ENCODE measurements around the gene RFPL4A. TPM values are rescaled to one million over a fixed set of nuclear protein-coding genes. Genes with fewer than 3 reads are reported as not detected.

RFPL4A gene
- total RNA-seq, 1 donor from 2014 or later = not detected

DNA sequence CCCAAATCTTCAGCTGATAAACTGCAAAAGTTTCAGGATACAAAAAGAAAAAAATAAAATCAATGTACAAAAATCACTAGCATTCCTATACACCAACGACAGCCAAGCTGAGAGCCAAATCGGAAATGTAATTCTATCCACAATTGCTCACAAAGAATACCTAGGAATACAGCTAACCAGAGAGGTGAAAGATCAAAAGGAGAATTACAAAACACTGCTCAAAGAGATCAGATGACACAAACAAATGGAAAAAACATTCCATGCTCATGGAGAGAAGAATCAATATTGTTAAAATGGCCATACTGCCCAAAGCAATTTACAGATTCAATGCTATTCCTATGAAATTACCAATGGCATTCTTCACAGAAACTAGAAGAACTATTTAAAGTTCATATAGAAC, 43.4 kb downstream of the RFPL4A start:
- DNase-seq (ENCODE audit: low spot score) = no peak

GRCh38 chr19:55809381-55810058, 50.6 kb downstream of the RFPL4A start:
- DNase-seq (ENCODE audit: low spot score) = no peak

GRCh38 chr19:55811340-55811739, 52.4 kb downstream of the RFPL4A start:
- DNase-seq (ENCODE audit: low spot score) = no peak

DNA sequence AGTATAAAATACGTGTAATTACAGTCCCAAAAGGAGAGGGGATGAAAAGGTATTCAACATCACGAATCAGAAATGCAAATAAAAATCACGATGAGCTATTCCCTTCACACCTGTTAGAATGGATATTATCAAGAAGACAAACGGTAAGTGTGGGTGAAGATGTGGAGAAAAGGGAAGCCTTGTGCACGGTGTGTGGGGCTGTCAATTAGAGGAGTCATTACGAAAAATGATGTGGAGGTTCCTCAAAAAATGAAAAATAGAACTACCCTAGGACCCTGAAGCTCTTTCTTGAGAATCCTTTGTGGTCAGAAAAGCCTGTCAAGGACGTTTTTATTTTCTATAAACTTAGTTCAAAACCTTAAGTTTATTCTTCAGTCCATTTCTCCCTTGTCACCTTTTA, 53.6 kb downstream of the RFPL4A start:
- no peak for DNase-seq (ENCODE audit: low spot score)

Other genes with a start within 250 kb of the RFPL4A start
- not detected for gene SBK2, start 222.0 kb upstream of the RFPL4A start, total RNA-seq
- 0.39 TPM for gene SBK3, start 213.6 kb upstream of the RFPL4A start, total RNA-seq
- 14.0 TPM for gene ZNF579, start 178.2 kb upstream of the RFPL4A start, total RNA-seq
- gene FIZ1, start 159.6 kb upstream of the RFPL4A start, total RNA-seq = 18.4 TPM
- gene ZNF524, start 158.8 kb upstream of the RFPL4A start, total RNA-seq = 13.0 TPM
- 13.6 TPM for gene ZNF865, start 153.4 kb upstream of the RFPL4A start, total RNA-seq
- gene ZNF784, start 134.5 kb upstream of the RFPL4A start, total RNA-seq = 9.5 TPM
- gene ZNF580, start 118.1 kb upstream of the RFPL4A start, total RNA-seq = 56.5 TPM
- gene ZNF581, start 115.4 kb upstream of the RFPL4A start, total RNA-seq = 22.7 TPM
- gene CCDC106, start 110.9 kb upstream of the RFPL4A start, total RNA-seq = 12.3 TPM
- gene U2AF2, start 104.1 kb upstream of the RFPL4A start, total RNA-seq = 195 TPM
- 78.5 TPM for gene EPN1, start 83.9 kb upstream of the RFPL4A start, total RNA-seq
- gene NLRP9, start 20.7 kb upstream of the RFPL4A start, total RNA-seq = not detected
- gene RFPL4AL1, start 10.0 kb downstream of the RFPL4A start, total RNA-seq = not detected
- gene NLRP11, start 72.9 kb downstream of the RFPL4A start, total RNA-seq = not detected
- gene NLRP4, start 77.4 kb downstream of the RFPL4A start, total RNA-seq = not detected
- gene NLRP13, start 173.2 kb downstream of the RFPL4A start, total RNA-seq = not detected
- not detected for gene NLRP8, start 188.7 kb downstream of the RFPL4A start, total RNA-seq
- gene NLRP5, start 227.7 kb downstream of the RFPL4A start, total RNA-seq = not detected